GM19463 (cell line): ENCODE data around the gene TRIM74.
"Not testable (repeated sequence)": the region's sequence is repeated elsewhere in the genome, so short reads cannot be mapped to it uniquely, and the experiment has no call there.

Experiments used
- ATAC-seq: cut with Tn5 transposase; IDR thresholded peaks from one replicate; pipeline ENCODE4 v1.9.1; 2021; ENCODE audit warnings: mild to moderate bottlenecking, moderate library complexity; ENCODE audit not compliant: unreplicated experiment

The TRIM74 gene

GRCh38 chr7:72960029-72960428 is 9.2 kb downstream of the TRIM74 start:
- ATAC-seq, result not testable (repeated sequence)

GRCh38 chr7:72954563-72955198 is 14.6 kb downstream of the TRIM74 start:
- peak; percentile 88 for ATAC-seq

GRCh38 chr7:72953901-72954562 is 15.2 kb downstream of the TRIM74 start:
- ATAC-seq, result peak; percentile 58

- ATAC-seq, result not testable (repeated sequence)
Measured at GRCh38 chr7:72950432-72950831, 18.8 kb downstream of the TRIM74 start.

GRCh38 chr7:72949686-72950085 is 19.6 kb downstream of the TRIM74 start:
- not testable (repeated sequence) for ATAC-seq

- ATAC-seq, result not testable (repeated sequence)
Measured at GRCh38 chr7:72949276-72949675, 20.0 kb downstream of the TRIM74 start.

GRCh38 chr7:72948714-72949113 is 20.6 kb downstream of the TRIM74 start:
- ATAC-seq, result not testable (repeated sequence)

- not testable (repeated sequence) for ATAC-seq
Measured at GRCh38 chr7:72946130-72946745, 23.0 kb downstream of the TRIM74 start.

GRCh38 chr7:72945597-72945996 is 23.7 kb downstream of the TRIM74 start:
- not testable (repeated sequence) for ATAC-seq

GRCh38 chr7:72944937-72945336 is 24.3 kb downstream of the TRIM74 start:
- ATAC-seq, result not testable (repeated sequence)

GRCh38 chr7:72942956-72943355 is 26.3 kb downstream of the TRIM74 start:
- ATAC-seq, result not testable (repeated sequence)

- not testable (repeated sequence) for ATAC-seq
Measured at GRCh38 chr7:72942022-72942705, 27.1 kb downstream of the TRIM74 start.

- ATAC-seq, result not testable (repeated sequence)
Measured at GRCh38 chr7:72928216-72928615, 41.0 kb downstream of the TRIM74 start.

GRCh38 chr7:72927791-72928190 is 41.5 kb downstream of the TRIM74 start:
- not testable (repeated sequence) for ATAC-seq

- ATAC-seq, result no peak
Measured at GRCh38 chr7:72925546-72926120, 43.6 kb downstream of the TRIM74 start.

GRCh38 chr7:72924733-72925545 is 44.3 kb downstream of the TRIM74 start, which contains the start of gene POM121:
Gene POM121 (plus strand): TSS chr7:72925095. CDS start chr7:72925122, 27 bp downstream.
- ATAC-seq, result peak; percentile 90

- no peak for ATAC-seq
Measured at GRCh38 chr7:72924386-72924732, 44.9 kb downstream of the TRIM74 start.

GRCh38 chr7:72919256-72919775 is 50.0 kb downstream of the TRIM74 start:
- no peak for ATAC-seq

GRCh38 chr7:72914756-72915525 is 54.3 kb downstream of the TRIM74 start:
- ATAC-seq, result peak; percentile 91
